Calu3 (cell line): ENCODE data around the gene ELAVL1. TPM values are rescaled to one million over a fixed set of nuclear protein-coding genes. Genes with fewer than 3 reads are reported as not detected.

Source experiments
- BruUV-seq: library from RNA; stranded (reverse); fragments of 400-500 nt; replicated peaks from 2 replicates; lab custom pipeline; 2021; lab: Mats Ljungman, UMichigan
- CTCF ChIA-PET: fragments of 300-600 bp; sonication (Branson Sonifier 250); formaldehyde crosslinking; loops from one replicate; lab custom pipeline; 2022; ENCODE audit warnings: antibody characterized with exemption; lab: Charles Lee
- DNase-seq: peaks from one replicate; pipeline ENCODE4 v3.0.0; 2022
- H3K27ac Mint-ChIP-seq: one replicate; pipeline ENCODE4 v1.8.0; 2022; ENCODE audit warnings: mixed read lengths; ENCODE audit not compliant: unreplicated experiment
- H3K27me3 Mint-ChIP-seq: one replicate; pipeline ENCODE4 v1.8.0; 2022; ENCODE audit warnings: mixed read lengths; ENCODE audit not compliant: unreplicated experiment
- H3K36me3 Mint-ChIP-seq: one replicate; pipeline ENCODE4 v1.8.0; 2022; ENCODE audit warnings: mild to moderate bottlenecking, moderate library complexity, mixed read lengths; ENCODE audit not compliant: insufficient read depth, unreplicated experiment
- H3K4me1 Mint-ChIP-seq: one replicate; pipeline ENCODE4 v1.8.0; 2022; ENCODE audit warnings: mild to moderate bottlenecking, low read depth, mixed read lengths; ENCODE audit not compliant: unreplicated experiment
- H3K4me3 Mint-ChIP-seq: one replicate; pipeline ENCODE4 v1.8.0; 2022; ENCODE audit warnings: mild to moderate bottlenecking, low read depth, moderate library complexity, mixed read lengths; ENCODE audit not compliant: unreplicated experiment
- H3K9me3 Mint-ChIP-seq: one replicate; pipeline ENCODE4 v1.8.0; 2022; ENCODE audit warnings: low read depth, mixed read lengths; ENCODE audit not compliant: unreplicated experiment
- intact Hi-C: fragments of 100-400 bp; cut with micrococcal nuclease; formaldehyde crosslinking; loops from one replicate; pipeline ENCODE4 v1.10.0; 2022; ENCODE audit not compliant: unreplicated experiment
- total RNA-seq: library from RNA; stranded (reverse); gene quantifications from 2 replicates; pipeline ENCODE4 v1.2.3, GENCODE V29; 2022
- TF ChIP-seq, protein P1 (sequence below): fragments of 200-600 bp; IDR thresholded peaks from one replicate; pipeline ENCODE4 v1.8.0; 2022; ENCODE audit warnings: antibody characterized with exemption; ENCODE audit not compliant: unreplicated experiment

The ELAVL1 gene
- total RNA-seq, 1 experiment from 2014 or later = 81.2 TPM

DNA sequence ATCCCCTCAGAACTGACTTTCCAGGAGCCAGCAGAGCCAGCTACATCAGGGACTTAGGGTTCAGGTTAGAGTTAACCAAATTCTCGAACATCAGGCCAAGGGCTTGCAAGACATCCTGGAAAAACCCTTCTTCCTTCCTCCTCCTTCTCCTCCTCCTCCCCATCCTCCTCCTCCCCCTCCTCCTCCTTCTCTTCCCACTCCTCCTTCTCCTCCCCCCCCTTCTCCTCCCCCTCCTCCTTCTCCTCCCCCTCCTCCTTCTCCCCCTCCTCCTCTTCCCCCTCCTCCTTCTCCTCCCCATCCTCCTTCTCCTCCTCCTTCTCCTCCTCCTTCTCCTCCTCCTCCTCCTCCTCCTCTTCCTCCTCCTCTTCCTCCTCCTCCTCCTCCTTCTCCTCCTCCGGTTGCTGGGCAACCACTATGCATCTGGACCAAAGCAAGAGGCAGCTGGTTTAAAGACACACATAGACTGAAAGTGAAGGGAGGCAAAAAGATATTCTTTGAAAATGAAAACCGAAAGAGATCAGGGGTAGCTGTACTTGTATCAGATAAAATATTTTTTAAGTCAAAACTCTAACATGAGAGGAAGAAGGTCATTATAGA, 41.2 kb upstream of the ELAVL1 start:
- intact Hi-C loops = no loop called here
- H3K9me3 Mint-ChIP-seq = no peaks in the 10 kb centered on the region
- CTCF ChIA-PET = no interaction called here
- H3K27me3 Mint-ChIP-seq = peaks cover 13% of the 10 kb centered on the region
- BruUV-seq = no TSS peak
- H3K36me3 Mint-ChIP-seq = no peaks in the 10 kb centered on the region
- no peak overlapping the region for H3K4me3 Mint-ChIP-seq
- H3K4me1 Mint-ChIP-seq = no peaks in the 10 kb centered on the region
- no peak overlapping the region for H3K27ac Mint-ChIP-seq
- DNase-seq = no peak
- TF ChIP-seq, protein P1, sequence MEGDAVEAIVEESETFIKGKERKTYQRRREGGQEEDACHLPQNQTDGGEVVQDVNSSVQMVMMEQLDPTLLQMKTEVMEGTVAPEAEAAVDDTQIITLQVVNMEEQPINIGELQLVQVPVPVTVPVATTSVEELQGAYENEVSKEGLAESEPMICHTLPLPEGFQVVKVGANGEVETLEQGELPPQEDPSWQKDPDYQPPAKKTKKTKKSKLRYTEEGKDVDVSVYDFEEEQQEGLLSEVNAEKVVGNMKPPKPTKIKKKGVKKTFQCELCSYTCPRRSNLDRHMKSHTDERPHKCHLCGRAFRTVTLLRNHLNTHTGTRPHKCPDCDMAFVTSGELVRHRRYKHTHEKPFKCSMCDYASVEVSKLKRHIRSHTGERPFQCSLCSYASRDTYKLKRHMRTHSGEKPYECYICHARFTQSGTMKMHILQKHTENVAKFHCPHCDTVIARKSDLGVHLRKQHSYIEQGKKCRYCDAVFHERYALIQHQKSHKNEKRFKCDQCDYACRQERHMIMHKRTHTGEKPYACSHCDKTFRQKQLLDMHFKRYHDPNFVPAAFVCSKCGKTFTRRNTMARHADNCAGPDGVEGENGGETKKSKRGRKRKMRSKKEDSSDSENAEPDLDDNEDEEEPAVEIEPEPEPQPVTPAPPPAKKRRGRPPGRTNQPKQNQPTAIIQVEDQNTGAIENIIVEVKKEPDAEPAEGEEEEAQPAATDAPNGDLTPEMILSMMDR = no peak

DNA sequence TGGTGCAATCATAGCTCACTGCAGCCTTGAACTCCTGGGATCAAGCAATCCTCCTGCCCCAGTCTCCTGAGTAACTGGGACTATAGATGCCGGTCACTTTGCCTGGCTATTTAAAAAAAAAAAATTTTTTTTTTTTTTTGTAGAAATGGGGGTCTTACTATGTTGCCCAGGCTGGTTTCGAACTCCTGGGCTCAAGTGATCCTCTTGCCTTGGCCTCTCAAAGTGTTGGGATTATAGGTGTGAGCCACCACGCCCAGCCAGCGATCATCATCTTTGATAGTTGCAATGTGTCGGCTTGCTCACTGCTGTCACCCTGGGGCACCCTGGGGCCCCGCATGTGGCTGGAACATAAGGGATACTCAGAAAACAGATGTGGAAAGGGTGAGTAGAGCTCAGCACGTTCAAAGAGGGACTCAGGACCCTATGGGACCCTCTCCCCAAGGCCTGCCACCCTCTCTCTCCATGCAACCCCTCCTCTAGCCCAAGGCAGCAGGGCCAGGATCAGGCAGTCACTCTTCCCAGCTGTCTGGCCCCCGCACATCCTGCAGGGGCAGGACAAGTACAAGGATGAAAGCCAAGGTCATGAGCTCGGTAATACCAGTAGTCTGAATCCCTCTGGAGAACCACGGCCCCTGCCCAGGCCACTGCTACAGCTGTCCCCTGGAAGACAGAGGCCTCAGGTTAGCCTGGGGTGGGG, 40.6 kb upstream of the ELAVL1 start:
- H3K4me1 Mint-ChIP-seq = no peaks in the 10 kb centered on the region
- DNase-seq = no peak
- H3K4me3 Mint-ChIP-seq = no peak overlapping the region
- BruUV-seq = no TSS peak
- no peaks in the 10 kb centered on the region for H3K36me3 Mint-ChIP-seq
- peaks cover 13% of the 10 kb centered on the region for H3K27me3 Mint-ChIP-seq
- no peaks in the 10 kb centered on the region for H3K9me3 Mint-ChIP-seq
- intact Hi-C loops = no loop called here
- H3K27ac Mint-ChIP-seq = no peak overlapping the region
- TF ChIP-seq, protein P1 = no peak
- CTCF ChIA-PET = no interaction called here

DNA sequence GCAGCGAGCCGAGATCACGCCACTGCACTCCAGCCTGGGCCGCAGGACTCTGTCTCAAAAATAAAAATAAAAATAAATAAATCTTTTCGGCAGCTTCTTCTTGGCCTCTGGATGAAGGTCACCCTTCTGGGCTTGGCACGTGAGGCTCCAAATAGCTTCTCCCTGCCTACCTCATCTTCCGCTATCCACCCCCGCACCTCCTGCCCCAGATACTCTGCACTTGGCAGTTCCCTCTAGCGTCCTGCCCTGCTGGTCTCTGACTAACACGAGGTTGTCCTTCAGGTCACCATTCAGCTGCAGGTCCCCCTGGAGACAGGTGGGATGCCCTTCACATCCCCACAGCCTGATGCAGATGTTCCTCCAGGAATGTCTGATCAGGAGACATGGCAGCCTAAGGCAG, 38.6 kb upstream of the ELAVL1 start:
- CTCF ChIA-PET = no interaction called here
- no peak overlapping the region for H3K4me3 Mint-ChIP-seq
- no peak overlapping the region for H3K27ac Mint-ChIP-seq
- H3K36me3 Mint-ChIP-seq = no peaks in the 10 kb centered on the region
- no peaks in the 10 kb centered on the region for H3K9me3 Mint-ChIP-seq
- no peak for DNase-seq
- H3K4me1 Mint-ChIP-seq = no peaks in the 10 kb centered on the region
- peaks cover 13% of the 10 kb centered on the region for H3K27me3 Mint-ChIP-seq
- no TSS peak for BruUV-seq
- intact Hi-C loops = no loop called here
- TF ChIP-seq, protein P1 = no peak

DNA sequence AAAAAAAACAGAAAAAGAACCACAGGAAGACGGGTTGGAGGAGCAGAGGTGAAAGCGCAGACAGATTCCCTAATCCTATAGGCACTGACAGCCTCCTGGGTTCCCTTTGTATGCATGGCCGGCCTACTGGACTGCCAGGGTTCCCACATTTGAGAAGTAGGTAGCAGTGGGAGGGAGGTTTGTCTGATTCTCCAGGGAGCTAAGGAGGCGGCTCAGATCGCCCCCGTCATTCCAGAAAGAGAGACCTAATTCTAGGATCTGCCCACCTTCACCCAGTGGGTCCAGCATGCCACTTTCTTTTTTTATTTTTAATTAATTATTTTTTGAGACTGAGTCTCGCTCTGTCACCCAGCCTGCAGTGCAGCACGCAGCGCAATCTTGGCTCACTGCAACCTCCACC, 37.5 kb upstream of the ELAVL1 start:
- no TSS peak for BruUV-seq
- DNase-seq = no peak
- Mint-ChIP-seq H3K4me1 (no peaks in the 10 kb centered on the region), H3K27ac (no peak overlapping the region), H3K4me3 (no peak overlapping the region), H3K27me3 (peaks cover 13% of the 10 kb centered on the region), H3K9me3 (no peaks in the 10 kb centered on the region), H3K36me3 (no peaks in the 10 kb centered on the region)
- intact Hi-C loops = no loop called here
- TF ChIP-seq, protein P1 = no peak
- CTCF ChIA-PET = no interaction called here
